ENCODE measurements around the gene ZNF688.

DNA sequence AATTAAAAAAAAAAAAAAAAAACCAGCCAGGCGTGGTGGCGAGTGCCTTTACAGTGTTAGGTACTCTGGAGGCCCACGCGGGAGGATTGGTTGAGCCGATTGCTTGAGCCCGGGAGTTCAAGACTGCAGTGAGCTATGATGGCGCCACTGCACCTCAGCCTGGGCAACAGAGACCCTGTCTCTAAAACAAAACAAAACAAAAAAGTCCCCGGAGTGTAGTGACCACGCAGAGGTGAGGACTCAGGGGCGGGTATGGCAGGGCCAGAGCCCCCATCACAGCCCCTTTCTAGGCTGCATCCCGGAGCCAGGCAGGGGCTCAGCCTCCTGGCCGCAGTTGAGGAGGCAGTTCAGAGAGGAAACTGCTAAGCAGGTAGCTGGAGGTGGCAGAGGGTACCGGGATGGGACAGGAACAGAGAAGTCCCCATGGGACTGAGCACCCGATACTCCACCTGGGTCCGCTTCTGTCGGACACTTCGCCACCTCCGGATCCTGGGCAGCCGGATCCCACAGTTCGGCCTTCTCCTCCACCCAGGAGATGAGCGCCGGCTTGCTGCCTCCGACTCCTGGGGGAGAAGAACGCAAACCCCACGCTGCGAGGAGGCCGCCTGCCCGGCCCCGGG lies 37.7 kb downstream of the ZNF688 start:
- TF ChIP-seq, protein P1, sequence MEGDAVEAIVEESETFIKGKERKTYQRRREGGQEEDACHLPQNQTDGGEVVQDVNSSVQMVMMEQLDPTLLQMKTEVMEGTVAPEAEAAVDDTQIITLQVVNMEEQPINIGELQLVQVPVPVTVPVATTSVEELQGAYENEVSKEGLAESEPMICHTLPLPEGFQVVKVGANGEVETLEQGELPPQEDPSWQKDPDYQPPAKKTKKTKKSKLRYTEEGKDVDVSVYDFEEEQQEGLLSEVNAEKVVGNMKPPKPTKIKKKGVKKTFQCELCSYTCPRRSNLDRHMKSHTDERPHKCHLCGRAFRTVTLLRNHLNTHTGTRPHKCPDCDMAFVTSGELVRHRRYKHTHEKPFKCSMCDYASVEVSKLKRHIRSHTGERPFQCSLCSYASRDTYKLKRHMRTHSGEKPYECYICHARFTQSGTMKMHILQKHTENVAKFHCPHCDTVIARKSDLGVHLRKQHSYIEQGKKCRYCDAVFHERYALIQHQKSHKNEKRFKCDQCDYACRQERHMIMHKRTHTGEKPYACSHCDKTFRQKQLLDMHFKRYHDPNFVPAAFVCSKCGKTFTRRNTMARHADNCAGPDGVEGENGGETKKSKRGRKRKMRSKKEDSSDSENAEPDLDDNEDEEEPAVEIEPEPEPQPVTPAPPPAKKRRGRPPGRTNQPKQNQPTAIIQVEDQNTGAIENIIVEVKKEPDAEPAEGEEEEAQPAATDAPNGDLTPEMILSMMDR (IDR thresholded peaks at IDR 0.05): no peak
- TF ChIP-seq POLR2A (IDR thresholded peaks at IDR 0.05): no peak
